ENCODE data around the gene AOC2. TPM values are rescaled to one million over a fixed set of nuclear protein-coding genes. Genes with fewer than 3 reads are reported as not detected.

The AOC2 gene, protein sequence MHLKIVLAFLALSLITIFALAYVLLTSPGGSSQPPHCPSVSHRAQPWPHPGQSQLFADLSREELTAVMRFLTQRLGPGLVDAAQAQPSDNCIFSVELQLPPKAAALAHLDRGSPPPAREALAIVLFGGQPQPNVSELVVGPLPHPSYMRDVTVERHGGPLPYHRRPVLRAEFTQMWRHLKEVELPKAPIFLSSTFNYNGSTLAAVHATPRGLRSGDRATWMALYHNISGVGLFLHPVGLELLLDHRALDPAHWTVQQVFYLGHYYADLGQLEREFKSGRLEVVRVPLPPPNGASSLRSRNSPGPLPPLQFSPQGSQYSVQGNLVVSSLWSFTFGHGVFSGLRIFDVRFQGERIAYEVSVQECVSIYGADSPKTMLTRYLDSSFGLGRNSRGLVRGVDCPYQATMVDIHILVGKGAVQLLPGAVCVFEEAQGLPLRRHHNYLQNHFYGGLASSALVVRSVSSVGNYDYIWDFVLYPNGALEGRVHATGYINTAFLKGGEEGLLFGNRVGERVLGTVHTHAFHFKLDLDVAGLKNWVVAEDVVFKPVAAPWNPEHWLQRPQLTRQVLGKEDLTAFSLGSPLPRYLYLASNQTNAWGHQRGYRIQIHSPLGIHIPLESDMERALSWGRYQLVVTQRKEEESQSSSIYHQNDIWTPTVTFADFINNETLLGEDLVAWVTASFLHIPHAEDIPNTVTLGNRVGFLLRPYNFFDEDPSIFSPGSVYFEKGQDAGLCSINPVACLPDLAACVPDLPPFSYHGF
- total RNA-seq = 0.41 TPM

GRCh38 chr17:42844271-42844670 is at the start of gene AOC2:
Gene AOC2, plus strand, starts transcription at chr17:42844580. Its CDS starts 47 bp downstream, at chr17:42844627.
- FAIRE-seq = no peak

DNA sequence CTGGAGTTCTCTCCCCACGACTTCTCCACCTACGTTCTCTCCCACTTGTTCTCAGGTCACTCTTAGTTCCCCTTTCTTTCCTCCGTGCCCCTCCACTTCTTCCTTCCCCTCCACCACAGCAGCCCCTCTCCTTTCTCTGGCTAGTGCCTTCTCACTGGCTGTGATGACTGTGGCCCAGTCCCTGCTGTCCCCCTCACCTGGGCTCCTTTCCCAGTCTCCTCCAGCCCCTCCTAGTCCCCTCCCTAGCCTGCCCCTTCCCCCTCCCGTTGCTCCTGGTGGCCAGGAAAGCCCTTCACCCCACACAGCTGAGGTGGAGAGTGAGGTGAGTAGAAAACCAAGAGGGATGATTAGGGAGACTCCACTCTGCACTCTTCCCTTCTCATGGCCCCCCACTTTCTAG is 49.3 kb upstream of the AOC2 start:
- no peak for FAIRE-seq
- no peak for DNase-seq (ENCODE audit: low spot score in 2 of 2)

More at GRCh38 chr17:42844271-42844670, at the start of gene AOC2:
- DNase-seq (ENCODE audit: low spot score in 2 of 2) = no peak

DNA sequence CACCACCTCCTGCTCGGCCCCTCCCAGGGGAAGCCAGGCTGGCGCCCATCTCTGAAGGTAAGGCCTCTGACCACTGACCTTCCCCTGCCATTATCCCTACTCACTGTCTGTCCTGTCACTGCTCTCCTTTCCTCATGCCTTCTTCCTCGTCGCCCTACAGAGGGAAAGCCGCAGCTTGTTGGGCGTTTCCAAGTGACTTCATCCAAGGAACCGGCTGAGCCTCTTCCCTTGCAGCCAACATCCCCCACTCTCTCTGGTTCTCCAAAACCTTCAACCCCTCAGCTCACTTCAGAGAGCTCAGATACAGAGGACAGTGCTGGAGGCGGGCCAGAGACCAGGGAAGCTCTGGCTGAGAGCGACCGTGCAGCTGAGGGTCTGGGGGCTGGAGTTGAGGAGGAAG is 48.9 kb upstream of the AOC2 start:
- FAIRE-seq = no peak
- DNase-seq (ENCODE audit: low spot score in 2 of 2) = no peak

DNA sequence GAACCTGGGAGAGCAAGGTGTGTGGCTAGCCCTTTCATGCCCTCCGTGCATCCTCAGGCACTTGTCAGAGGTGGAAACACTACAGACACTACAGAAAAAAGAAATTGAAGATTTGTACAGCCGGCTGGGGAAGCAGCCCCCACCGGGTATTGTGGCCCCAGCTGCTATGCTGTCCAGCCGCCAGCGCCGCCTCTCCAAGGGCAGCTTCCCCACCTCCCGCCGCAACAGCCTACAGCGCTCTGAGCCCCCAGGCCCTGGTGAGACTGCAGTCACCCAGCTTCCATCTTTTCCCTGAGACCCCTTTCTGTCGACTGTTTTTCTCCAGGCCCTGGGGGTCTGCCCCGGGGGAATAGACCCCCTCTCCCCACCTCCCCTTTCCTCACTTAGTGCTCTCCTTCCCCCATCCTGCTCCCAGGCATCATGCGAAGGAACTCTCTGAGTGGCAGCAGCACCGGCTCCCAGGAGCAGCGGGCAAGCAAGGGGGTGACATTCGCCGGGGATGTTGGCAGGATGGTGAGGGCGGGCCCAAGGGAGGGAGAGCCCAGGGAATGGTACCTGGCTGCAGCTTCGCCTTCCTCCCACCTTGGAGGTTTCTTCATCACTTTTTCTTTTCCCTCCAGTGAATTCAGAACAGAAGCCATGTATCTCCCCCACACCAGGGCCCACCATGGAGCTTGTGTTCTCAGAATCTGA is 48.2 kb upstream of the AOC2 start:
- DNase-seq (ENCODE audit: low spot score in 2 of 2) (no peak), FAIRE-seq (no peak)

DNA sequence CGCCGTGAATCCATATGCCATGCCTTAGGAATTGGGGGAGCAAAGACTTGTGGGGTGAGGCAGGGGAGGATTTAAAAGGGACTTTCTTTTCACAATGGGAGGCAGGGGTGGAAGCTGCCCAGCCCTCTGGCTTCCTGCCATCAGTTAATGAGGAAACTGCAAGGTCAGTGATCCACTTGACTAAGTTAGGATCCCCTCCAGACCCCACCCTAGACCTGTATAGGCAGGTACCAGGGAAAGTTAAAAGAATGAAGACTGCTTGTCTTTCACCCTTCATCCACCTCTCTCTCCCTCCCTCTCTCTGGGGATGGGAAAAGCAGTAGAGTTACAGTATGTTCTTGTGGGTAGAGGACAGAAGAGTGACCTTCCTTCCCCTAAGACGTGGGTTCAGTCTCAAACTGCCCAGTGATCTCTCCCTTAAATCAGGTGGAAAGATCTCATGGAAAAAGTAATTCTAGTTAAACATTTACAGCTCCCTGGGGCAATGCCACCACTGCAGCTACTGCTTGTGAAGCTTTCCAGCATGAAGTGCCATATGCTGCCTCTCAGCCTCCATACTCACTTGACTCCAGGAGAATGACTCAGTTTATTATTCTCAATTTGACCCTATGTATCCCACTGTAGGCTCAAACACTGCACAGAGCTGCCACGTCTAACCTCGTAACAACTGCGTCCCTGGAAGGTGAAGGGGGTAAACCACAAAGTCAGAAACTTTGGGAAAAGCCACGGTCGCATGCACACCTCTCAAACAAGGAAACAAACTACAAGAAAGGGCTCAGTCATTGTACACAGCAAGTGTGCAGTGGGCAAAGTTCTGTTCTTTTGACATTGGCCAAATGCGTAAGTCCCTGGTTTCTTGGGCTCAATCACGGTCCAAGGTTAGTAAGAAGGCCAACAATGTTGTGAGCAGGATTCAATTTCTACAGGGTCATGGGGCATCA is 47.0 kb upstream of the AOC2 start:
- no peak for FAIRE-seq

GRCh38 chr17:42798011-42798382 is 46.4 kb upstream of the AOC2 start:
- FAIRE-seq (no peak), DNase-seq (ENCODE audit: low spot score in 2 of 2) (no peak)

More for the DNA sequence above, 47.0 kb upstream of the AOC2 start:
- no peak for DNase-seq (ENCODE audit: low spot score in 2 of 2)

DNA sequence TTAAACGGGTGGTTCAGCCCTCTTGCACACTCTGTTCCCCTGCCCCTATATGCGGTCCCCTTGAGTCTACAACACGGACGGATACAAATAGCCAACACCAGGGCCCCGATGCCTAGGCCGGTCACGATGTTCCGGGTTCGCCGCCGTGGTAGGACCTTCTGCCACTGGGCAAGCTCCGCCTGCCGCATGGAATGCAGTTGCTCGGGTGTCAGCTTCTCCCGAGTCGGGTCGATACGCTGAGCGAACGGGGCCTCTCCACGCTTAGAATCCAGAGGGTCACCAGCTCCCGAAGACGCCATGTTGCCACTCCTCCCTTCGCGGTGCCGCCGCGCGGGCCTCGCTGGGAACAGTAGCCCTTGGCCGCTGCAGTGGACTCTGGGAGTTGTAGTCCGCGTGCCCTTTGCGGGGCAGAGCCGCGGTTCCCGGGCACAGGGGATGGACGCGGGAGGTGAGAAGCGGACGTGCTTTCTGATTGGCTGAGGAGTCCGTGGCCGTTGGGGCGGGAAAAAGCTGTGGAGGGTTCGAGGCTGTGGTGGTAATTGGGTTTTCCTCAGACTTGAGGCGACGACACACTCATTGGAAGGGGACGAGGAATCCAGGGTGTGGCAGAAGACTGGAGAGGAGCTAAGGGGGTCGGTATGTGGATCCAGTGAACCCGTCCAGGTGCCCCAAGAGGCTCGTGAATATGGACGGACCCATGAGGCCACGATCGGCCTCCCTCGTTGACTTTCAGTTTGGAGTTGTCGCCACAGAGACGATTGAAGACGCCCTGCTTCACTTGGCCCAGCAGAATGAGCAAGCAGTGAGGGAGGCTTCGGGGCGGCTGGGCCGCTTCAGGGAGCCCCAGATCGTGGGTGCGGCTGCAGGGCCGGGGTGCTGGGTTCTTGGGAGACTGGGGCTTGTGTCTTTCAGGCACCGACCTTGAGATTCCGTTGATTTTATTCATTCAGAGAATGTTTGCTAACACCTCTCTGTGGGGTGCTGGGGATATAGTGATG is 45.7 kb upstream of the AOC2 start, which contains the start of the genes CNTD1 and COA3:
CNTD1 (plus strand) TSS at position 479 of the 998 bp plus-strand sequence; CDS start at position 686, 207 bp downstream.
COA3 (minus strand) TSS at position 322 of the 998 bp plus-strand sequence; CDS start at position 299, 23 bp downstream.
- FAIRE-seq (no peak), DNase-seq (ENCODE audit: low spot score in 2 of 2) (peak; percentile 74 to 85)

- DNase-seq (ENCODE audit: low spot score in 2 of 2) (no peak), FAIRE-seq (no peak)
Measured at GRCh38 chr17:42803074-42803883, 41.1 kb upstream of the AOC2 start.

GRCh38 chr17:42804918-42805367 is 39.4 kb upstream of the AOC2 start:
- no peak for DNase-seq (ENCODE audit: low spot score in 2 of 2)
- no peak for FAIRE-seq

GRCh38 chr17:42806249-42806648 is 38.1 kb upstream of the AOC2 start:
- no peak for DNase-seq (ENCODE audit: low spot score in 2 of 2)
- FAIRE-seq = no peak

DNA sequence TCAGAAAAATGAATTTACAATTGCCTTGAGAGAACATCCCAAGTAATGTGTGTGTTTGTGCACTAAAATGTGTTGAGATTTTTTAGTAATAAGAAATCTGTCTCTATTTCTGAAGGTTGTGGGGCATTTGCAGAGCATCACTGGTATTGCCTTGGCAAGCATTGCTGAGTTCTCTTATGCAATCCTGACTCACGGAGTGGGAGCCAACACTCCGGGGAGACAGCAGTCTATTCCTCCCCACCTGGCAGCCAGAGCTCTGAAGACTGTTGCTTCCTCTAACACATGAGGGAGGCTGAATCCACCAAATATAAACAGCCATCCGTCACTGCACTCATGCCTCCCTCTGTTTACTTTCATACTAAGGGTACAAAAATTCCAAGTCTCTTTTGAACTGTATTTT is 35.1 kb upstream of the AOC2 start:
- DNase-seq (ENCODE audit: low spot score in 2 of 2) (peak in 1 of 2 donors; percentile 54), FAIRE-seq (no peak)

DNA sequence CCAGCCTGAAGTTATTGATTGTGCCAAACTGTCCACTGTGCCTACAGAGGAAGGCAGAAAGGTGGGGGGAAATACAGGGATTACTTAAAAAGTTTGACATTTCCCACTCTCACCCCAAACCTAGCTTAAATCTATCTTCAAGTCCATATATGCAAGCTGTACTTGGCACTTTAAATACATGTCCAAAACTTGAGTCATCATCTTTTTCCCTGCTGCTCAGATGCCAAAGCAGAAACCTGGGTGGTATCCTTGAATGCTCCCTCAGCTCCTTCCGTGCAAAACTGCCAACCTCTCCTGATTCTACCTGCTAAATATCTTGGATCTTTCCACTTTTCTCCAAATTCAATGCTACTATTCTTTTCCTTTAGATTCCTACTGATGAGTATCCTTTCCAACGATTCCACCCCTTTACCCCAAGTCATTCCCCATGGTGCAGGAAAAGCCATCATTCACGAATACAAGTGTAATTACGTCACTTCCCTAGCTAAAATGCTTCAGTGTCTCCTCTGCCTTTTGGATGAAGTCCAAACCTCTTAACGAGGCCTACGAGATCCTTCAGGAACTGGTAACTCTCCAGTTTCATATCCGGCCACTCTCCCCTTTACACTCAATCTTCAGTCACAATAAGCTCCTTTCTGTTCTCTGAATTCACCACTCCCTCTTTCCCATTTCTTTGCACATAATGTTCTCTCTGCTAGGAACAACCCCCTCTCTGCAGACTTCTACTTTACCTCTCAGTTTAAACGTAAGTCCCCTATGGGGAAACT is 29.6 kb upstream of the AOC2 start:
- no peak for FAIRE-seq
- DNase-seq (ENCODE audit: low spot score in 2 of 2) = no peak

GRCh38 chr17:42817866-42818265 is 26.5 kb upstream of the AOC2 start:
- DNase-seq (ENCODE audit: low spot score in 2 of 2) = no peak
- no peak for FAIRE-seq

DNA sequence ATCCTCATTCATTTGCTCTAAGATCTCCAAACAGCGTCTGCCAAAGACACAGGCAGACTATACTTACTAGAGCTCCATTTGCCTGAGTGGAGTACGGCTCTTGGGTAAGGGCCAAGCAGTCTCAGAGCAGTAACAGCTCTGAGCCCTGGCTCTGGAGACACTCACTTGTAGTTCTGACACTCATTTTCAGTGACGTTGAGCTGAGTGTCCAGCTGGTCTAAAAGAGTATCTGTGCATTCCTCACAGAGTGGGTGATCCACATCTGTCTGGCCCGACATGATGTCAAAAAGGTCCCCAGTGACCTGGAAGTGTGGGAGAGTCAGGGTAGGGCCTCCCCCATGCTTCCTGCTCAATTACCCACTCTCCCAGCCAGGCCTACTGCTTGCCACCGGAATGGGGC is 26.0 kb upstream of the AOC2 start:
- no peak for FAIRE-seq

GRCh38 chr17:42819939-42820535 is 24.3 kb upstream of the AOC2 start:
- no peak for DNase-seq (ENCODE audit: low spot score in 2 of 2)
- no peak for FAIRE-seq

More for the DNA sequence above, 26.0 kb upstream of the AOC2 start:
- DNase-seq (ENCODE audit: low spot score in 2 of 2) = no peak

GRCh38 chr17:42821176-42821575 is 23.2 kb upstream of the AOC2 start:
- FAIRE-seq (no peak), DNase-seq (ENCODE audit: low spot score in 2 of 2) (no peak)

Measured in frontal cortex (tissue), 4 donors.